HEK293 (cell line): Measurements from ENCODE around the gene STAC2.

Experiments
- MEIS1 ChIP-seq: sonication (generic); formaldehyde crosslinking; IDR thresholded peaks from 2 replicates; pipeline ENCODE4 v1.8.1; 2022; ENCODE audit warnings: missing genetic modification reagents, mild to moderate bottlenecking, borderline replicate concordance
- ZNF24 ChIP-seq: fragments of 450-650 bp; formaldehyde crosslinking; IDR thresholded peaks from 2 replicates; pipeline ENCODE4 v1.5.1; 2016; ENCODE audit warnings: missing biosample characterization, missing genetic modification characterization
- ZNF600 ChIP-seq: fragments of 450-650 bp; formaldehyde crosslinking; IDR thresholded peaks from 2 replicates; pipeline ENCODE4 v1.5.1; 2016; ENCODE audit warnings: missing biosample characterization, missing genetic modification characterization
- ZNF670 ChIP-seq: fragments of 450-650 bp; formaldehyde crosslinking; IDR thresholded peaks from 2 replicates; pipeline ENCODE4 v1.5.1; 2016; ENCODE audit warnings: missing biosample characterization, missing genetic modification characterization, low read depth
- TF ChIP-seq, protein P1 (sequence below): fragments of 450-650 bp; formaldehyde crosslinking; IDR thresholded peaks from 2 replicates; pipeline ENCODE4 v1.5.1; 2016; ENCODE audit warnings: missing biosample characterization, missing genetic modification characterization
- TF ChIP-seq, protein P2 (sequence below): fragments of 450-650 bp; formaldehyde crosslinking; IDR thresholded peaks from 2 replicates; pipeline ENCODE4 v1.5.1; 2016; ENCODE audit warnings: missing biosample characterization, missing genetic modification characterization, low read depth
- TF ChIP-seq, protein P3 (sequence below): fragments of 450-650 bp; formaldehyde crosslinking; IDR thresholded peaks from 2 replicates; pipeline ENCODE4 v1.5.1; 2016; ENCODE audit warnings: missing biosample characterization, missing genetic modification characterization
- TF ChIP-seq, protein P4 (sequence below): fragments of 450-650 bp; formaldehyde crosslinking; IDR thresholded peaks from 2 replicates; pipeline ENCODE4 v1.5.1; 2016; ENCODE audit warnings: missing biosample characterization, missing genetic modification characterization

- TF ChIP-seq, protein P1, sequence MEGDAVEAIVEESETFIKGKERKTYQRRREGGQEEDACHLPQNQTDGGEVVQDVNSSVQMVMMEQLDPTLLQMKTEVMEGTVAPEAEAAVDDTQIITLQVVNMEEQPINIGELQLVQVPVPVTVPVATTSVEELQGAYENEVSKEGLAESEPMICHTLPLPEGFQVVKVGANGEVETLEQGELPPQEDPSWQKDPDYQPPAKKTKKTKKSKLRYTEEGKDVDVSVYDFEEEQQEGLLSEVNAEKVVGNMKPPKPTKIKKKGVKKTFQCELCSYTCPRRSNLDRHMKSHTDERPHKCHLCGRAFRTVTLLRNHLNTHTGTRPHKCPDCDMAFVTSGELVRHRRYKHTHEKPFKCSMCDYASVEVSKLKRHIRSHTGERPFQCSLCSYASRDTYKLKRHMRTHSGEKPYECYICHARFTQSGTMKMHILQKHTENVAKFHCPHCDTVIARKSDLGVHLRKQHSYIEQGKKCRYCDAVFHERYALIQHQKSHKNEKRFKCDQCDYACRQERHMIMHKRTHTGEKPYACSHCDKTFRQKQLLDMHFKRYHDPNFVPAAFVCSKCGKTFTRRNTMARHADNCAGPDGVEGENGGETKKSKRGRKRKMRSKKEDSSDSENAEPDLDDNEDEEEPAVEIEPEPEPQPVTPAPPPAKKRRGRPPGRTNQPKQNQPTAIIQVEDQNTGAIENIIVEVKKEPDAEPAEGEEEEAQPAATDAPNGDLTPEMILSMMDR (tag by site-specific recombination) = no peak
- TF ChIP-seq ZNF600 (no peak), MEIS1 (CRISPR knock-in tag) (no peak), ZNF24 (no peak), ZNF670 (tag by site-specific recombination) (no peak)
- TF ChIP-seq, protein P2, sequence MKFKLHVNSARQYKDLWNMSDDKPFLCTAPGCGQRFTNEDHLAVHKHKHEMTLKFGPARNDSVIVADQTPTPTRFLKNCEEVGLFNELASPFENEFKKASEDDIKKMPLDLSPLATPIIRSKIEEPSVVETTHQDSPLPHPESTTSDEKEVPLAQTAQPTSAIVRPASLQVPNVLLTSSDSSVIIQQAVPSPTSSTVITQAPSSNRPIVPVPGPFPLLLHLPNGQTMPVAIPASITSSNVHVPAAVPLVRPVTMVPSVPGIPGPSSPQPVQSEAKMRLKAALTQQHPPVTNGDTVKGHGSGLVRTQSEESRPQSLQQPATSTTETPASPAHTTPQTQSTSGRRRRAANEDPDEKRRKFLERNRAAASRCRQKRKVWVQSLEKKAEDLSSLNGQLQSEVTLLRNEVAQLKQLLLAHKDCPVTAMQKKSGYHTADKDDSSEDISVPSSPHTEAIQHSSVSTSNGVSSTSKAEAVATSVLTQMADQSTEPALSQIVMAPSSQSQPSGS (tag by site-specific recombination) = no peak
- TF ChIP-seq, protein P3, sequence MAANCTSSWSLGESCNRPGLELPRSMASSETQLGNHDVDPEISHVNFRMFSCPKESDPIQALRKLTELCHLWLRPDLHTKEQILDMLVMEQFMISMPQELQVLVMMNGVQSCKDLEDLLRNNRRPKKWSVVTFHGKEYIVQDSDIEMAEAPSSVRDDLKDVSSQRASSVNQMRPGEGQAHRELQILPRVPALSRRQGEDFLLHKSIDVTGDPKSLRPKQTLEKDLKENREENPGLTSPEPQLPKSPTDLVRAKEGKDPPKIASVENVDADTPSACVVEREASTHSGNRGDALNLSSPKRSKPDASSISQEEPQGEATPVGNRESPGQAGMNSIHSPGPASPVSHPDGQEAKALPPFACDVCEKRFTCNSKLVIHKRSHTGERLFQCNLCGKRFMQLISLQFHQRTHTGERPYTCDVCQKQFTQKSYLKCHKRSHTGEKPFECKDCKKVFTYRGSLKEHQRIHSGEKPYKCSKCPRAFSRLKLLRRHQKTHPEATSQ = no peak
- TF ChIP-seq, protein P4, sequence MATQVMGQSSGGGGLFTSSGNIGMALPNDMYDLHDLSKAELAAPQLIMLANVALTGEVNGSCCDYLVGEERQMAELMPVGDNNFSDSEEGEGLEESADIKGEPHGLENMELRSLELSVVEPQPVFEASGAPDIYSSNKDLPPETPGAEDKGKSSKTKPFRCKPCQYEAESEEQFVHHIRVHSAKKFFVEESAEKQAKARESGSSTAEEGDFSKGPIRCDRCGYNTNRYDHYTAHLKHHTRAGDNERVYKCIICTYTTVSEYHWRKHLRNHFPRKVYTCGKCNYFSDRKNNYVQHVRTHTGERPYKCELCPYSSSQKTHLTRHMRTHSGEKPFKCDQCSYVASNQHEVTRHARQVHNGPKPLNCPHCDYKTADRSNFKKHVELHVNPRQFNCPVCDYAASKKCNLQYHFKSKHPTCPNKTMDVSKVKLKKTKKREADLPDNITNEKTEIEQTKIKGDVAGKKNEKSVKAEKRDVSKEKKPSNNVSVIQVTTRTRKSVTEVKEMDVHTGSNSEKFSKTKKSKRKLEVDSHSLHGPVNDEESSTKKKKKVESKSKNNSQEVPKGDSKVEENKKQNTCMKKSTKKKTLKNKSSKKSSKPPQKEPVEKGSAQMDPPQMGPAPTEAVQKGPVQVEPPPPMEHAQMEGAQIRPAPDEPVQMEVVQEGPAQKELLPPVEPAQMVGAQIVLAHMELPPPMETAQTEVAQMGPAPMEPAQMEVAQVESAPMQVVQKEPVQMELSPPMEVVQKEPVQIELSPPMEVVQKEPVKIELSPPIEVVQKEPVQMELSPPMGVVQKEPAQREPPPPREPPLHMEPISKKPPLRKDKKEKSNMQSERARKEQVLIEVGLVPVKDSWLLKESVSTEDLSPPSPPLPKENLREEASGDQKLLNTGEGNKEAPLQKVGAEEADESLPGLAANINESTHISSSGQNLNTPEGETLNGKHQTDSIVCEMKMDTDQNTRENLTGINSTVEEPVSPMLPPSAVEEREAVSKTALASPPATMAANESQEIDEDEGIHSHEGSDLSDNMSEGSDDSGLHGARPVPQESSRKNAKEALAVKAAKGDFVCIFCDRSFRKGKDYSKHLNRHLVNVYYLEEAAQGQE (tag by site-specific recombination) = no peak
These were observed 28.2 kb downstream of the STAC2 start, which contains the start of gene CACNB1 for GRCh38 chr17:39197380-39198185.
